PC-3 (cell line): ENCODE results near the gene GARIN3.

ENCODE experiments used
- EZH2 ChIP-seq: fragments of 300-600 bp; sonication (generic); IDR thresholded peaks from one replicate; pipeline ENCODE4 v1.6.1; 2017; ENCODE audit warnings: antibody characterized with exemption, mild to moderate bottlenecking, low read length; ENCODE audit not compliant: unreplicated experiment
- EZH2phosphoT487 ChIP-seq: fragments of 300-600 bp; sonication (generic); IDR thresholded peaks from 2 replicates; pipeline ENCODE4 v1.6.1; 2018; ENCODE audit warnings: mild to moderate bottlenecking, antibody characterized with exemption, low read length, borderline replicate concordance
- TF ChIP-seq, protein P1 (sequence below): fragments of 300-600 bp; sonication (generic); conservative IDR thresholded peaks from 2 replicates; pipeline ENCODE4 v1.5.1; 2017; ENCODE audit warnings: antibody characterized with exemption, low read depth, mild to moderate bottlenecking, low read length

DNA sequence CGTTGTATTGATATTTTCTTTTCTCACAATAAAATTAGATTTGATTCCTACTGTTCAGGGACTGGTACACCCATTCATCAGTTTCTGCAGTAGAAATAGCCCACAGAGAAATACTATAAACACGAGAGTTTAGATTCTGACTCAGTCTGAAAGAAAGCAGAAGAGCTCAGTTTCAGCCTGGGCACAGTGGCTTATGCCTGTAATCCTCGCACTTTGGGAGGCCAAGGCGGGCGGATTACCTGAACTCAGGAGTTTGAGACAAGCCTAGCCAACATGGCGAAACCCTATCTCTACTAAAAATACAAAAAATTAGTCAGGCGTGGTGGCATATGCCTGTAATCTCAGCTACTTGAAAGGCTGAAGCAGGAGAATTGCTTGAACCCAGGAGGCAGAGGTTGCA, 23.2 kb upstream of the GARIN3 start:
- TF ChIP-seq, protein P1, sequence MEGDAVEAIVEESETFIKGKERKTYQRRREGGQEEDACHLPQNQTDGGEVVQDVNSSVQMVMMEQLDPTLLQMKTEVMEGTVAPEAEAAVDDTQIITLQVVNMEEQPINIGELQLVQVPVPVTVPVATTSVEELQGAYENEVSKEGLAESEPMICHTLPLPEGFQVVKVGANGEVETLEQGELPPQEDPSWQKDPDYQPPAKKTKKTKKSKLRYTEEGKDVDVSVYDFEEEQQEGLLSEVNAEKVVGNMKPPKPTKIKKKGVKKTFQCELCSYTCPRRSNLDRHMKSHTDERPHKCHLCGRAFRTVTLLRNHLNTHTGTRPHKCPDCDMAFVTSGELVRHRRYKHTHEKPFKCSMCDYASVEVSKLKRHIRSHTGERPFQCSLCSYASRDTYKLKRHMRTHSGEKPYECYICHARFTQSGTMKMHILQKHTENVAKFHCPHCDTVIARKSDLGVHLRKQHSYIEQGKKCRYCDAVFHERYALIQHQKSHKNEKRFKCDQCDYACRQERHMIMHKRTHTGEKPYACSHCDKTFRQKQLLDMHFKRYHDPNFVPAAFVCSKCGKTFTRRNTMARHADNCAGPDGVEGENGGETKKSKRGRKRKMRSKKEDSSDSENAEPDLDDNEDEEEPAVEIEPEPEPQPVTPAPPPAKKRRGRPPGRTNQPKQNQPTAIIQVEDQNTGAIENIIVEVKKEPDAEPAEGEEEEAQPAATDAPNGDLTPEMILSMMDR: no peak
- TF ChIP-seq EZH2 (no peak), EZH2phosphoT487 (no peak)
